ENCODE measurements around the gene TDRD9.

GRCh38 chr14:103948442-103948841 lies 20.2 kb downstream of the TDRD9 start:
- TF ChIP-seq EZH2 (IDR thresholded peaks at IDR 0.05; ENCODE audit: insufficient read depth, poor library complexity, severe bottlenecking) (no peak), EZH2phosphoT487 (IDR thresholded peaks at IDR 0.05; ENCODE audit: insufficient read depth, low read depth) (no peak)
